Hepatocyte (in vitro differentiated cells): Measurements from ENCODE around the gene TOLLIP.

Source experiments
- EZH2 ChIP-seq: fragments of 200-600 bp; sonication (generic); IDR thresholded peaks from 2 replicates; pipeline ENCODE4 v1.6.1; 2016; ENCODE audit warnings: antibody characterized with exemption, mild to moderate bottlenecking, borderline replicate concordance
- TF ChIP-seq, protein P1 (sequence below): fragments of 200-600 bp; sonication (generic); IDR thresholded peaks from 2 replicates; pipeline ENCODE4 v1.5.1; 2016; ENCODE audit warnings: antibody characterized with exemption, mild to moderate bottlenecking; ENCODE audit not compliant: poor library complexity

DNA sequence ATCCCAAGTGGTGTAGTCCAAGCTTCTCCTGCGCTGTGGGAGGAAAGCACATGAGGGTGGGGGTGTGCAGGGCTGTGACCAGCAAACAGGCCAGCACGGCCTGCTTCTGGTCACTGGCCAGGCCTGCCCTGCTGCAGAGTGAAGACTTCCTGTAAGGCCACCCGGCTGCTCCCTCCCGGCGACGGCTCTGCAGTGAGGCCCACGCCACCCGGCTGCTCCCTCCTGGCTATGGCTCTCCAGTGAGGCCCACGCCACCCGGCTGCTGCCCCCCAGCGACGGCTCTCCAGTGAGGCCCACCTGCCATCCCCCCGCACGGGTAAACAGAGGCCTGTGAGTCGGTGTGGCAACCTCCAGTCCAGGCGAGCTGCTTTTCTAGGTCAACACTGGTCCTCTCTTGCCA lies 48.9 kb upstream of the TOLLIP start:
- TF ChIP-seq EZH2 = no peak
- TF ChIP-seq, protein P1, sequence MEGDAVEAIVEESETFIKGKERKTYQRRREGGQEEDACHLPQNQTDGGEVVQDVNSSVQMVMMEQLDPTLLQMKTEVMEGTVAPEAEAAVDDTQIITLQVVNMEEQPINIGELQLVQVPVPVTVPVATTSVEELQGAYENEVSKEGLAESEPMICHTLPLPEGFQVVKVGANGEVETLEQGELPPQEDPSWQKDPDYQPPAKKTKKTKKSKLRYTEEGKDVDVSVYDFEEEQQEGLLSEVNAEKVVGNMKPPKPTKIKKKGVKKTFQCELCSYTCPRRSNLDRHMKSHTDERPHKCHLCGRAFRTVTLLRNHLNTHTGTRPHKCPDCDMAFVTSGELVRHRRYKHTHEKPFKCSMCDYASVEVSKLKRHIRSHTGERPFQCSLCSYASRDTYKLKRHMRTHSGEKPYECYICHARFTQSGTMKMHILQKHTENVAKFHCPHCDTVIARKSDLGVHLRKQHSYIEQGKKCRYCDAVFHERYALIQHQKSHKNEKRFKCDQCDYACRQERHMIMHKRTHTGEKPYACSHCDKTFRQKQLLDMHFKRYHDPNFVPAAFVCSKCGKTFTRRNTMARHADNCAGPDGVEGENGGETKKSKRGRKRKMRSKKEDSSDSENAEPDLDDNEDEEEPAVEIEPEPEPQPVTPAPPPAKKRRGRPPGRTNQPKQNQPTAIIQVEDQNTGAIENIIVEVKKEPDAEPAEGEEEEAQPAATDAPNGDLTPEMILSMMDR = no peak
